Uterus (tissue), 2 donors: ENCODE data around the gene GATB.

ENCODE experiments used
- POLR2A ChIP-seq, 2 donors: fragments of 450-650 bp; IDR thresholded peaks; one replicate each; pipeline ENCODE4 v1.6.1; 2016; ENCODE audit warnings: antibody characterized with exemption in 2 of 2, mild to moderate bottlenecking in 1 of 2, moderate library complexity in 1 of 2
- TF ChIP-seq, protein P1 (sequence below), 4 experiments: fragments of 200-600 bp in 2 of 4; fragments of 450-650 bp in 2 of 4; sonication (generic) in 2 of 4; IDR thresholded peaks; one replicate each; pipeline ENCODE4 v1.5.1; 2016 to 2019; ENCODE audit warnings: antibody characterized with exemption in 4 of 4, mild to moderate bottlenecking in 2 of 4, moderate library complexity in 1 of 4

DNA sequence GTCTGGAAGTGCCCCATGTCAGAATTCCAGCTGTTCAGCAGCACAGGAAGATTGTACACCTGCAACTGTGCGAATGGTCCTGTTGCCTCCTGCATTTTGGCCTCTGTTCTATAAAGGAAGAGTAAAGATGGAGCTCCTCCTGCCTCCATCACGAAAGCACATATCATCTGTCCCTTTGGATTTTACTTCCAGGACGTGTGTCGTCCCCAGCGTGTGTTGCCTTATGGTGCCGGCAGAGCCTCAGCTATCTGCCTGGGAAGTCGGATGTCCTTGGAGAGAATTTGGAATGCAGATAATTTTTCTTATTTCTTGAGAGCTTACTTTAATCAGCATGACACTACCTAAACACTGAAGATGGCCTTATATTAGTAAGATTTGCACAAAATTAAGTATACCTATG, 97.7 kb downstream of the GATB start:
- TF ChIP-seq, protein P1, sequence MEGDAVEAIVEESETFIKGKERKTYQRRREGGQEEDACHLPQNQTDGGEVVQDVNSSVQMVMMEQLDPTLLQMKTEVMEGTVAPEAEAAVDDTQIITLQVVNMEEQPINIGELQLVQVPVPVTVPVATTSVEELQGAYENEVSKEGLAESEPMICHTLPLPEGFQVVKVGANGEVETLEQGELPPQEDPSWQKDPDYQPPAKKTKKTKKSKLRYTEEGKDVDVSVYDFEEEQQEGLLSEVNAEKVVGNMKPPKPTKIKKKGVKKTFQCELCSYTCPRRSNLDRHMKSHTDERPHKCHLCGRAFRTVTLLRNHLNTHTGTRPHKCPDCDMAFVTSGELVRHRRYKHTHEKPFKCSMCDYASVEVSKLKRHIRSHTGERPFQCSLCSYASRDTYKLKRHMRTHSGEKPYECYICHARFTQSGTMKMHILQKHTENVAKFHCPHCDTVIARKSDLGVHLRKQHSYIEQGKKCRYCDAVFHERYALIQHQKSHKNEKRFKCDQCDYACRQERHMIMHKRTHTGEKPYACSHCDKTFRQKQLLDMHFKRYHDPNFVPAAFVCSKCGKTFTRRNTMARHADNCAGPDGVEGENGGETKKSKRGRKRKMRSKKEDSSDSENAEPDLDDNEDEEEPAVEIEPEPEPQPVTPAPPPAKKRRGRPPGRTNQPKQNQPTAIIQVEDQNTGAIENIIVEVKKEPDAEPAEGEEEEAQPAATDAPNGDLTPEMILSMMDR (IDR thresholded peaks at IDR 0.05) = no peak
- no peak for TF ChIP-seq POLR2A (IDR thresholded peaks at IDR 0.05)
